Measurements from ENCODE around the gene C9orf50.

C9orf50 gene

GRCh38 chr9:129604766-129605163, 16.1 kb downstream of the C9orf50 start:
- no peak overlapping the region for H3K27ac ChIP-seq (ENCODE audit: extremely low read depth, low read depth, low read length)
- ChIA-PET POLR2A (interaction anchor here (1.0 kb wide), 1 partner anchor 9 kb away, joined by 3 read pairs; no protein-coding TSS in a partner anchor), CTCF (interaction anchor here (0.6 to 1.5 kb wide), 3 partner anchors 20 to 1845 kb away, joined by 3 to 5 read pairs (median 4); no protein-coding TSS in a partner anchor)
- H3K4me3 ChIP-seq (ENCODE audit: low read depth, low read length): no peak overlapping the region
- H3K9me3 ChIP-seq (ENCODE audit: control insufficient read depth, insufficient read depth, low read depth, low read length): no peaks in the 10 kb centered on the region
- TF ChIP-seq, protein P1, sequence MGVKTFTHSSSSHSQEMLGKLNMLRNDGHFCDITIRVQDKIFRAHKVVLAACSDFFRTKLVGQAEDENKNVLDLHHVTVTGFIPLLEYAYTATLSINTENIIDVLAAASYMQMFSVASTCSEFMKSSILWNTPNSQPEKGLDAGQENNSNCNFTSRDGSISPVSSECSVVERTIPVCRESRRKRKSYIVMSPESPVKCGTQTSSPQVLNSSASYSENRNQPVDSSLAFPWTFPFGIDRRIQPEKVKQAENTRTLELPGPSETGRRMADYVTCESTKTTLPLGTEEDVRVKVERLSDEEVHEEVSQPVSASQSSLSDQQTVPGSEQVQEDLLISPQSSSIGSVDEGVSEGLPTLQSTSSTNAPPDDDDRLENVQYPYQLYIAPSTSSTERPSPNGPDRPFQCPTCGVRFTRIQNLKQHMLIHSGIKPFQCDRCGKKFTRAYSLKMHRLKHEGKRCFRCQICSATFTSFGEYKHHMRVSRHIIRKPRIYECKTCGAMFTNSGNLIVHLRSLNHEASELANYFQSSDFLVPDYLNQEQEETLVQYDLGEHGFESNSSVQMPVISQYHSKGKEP (tag by site-specific recombination; IDR thresholded peaks at IDR 0.05): no peak
- peak; percentile 45 for TF ChIP-seq SP2 (tag by site-specific recombination; IDR thresholded peaks at IDR 0.05)
- no peaks in the 10 kb centered on the region; the same call in 1 of the 2 replicates for H3K4me1 ChIP-seq (ENCODE audit: control insufficient read depth, insufficient read depth, low read length)
- no peaks in the 10 kb centered on the region for H3K36me3 ChIP-seq (ENCODE audit: control insufficient read depth in 2 of 2, insufficient read depth in 1 of 2, low read length in 2 of 2)

DNA sequence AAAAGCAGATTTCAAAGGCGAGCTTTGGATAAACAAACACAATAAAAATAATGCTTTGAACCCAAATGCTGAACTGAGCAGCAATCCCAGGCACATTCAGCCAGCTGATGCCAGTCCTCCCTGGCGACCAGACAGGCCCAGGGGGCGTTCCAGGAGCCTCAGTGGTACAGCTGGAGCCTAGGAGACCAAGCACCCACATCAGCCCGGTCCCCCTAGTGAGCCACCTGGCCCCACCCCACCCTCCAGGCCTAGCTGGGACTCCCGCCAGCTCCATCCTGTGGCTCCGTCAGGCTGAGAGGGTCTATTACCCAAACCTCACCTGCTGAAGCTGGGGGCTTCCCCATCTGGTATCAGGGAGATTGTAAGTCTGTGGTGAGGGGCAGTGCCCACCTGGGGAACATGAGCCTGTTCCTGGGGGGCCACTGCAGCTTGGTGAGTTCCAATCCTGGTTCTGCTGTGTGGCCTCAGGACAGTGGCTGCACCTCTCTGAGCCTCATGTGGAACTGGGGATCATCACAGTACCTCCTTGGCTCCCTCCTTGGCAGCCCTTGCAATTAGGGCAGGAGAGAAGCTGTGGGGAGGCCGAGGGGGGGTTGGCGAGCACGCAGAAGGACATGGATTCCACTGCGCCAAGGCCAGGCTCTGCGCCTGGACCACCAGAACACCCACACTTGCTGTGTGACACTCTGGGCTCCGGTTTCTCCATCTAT, 16.7 kb downstream of the C9orf50 start:
- TF ChIP-seq, protein P2, sequence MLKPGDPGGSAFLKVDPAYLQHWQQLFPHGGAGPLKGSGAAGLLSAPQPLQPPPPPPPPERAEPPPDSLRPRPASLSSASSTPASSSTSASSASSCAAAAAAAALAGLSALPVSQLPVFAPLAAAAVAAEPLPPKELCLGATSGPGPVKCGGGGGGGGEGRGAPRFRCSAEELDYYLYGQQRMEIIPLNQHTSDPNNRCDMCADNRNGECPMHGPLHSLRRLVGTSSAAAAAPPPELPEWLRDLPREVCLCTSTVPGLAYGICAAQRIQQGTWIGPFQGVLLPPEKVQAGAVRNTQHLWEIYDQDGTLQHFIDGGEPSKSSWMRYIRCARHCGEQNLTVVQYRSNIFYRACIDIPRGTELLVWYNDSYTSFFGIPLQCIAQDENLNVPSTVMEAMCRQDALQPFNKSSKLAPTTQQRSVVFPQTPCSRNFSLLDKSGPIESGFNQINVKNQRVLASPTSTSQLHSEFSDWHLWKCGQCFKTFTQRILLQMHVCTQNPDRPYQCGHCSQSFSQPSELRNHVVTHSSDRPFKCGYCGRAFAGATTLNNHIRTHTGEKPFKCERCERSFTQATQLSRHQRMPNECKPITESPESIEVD (tag by site-specific recombination; IDR thresholded peaks at IDR 0.05): no peak
- TF ChIP-seq ZNF223 (tag by site-specific recombination; IDR thresholded peaks at IDR 0.05): peak; percentile 54; the same call in 1 of the 2 replicates
- TF ChIP-seq ZNF768 (tag by site-specific recombination; IDR thresholded peaks at IDR 0.05): peak; percentile 96
- no peak for TF ChIP-seq ZNF423 (tag by site-specific recombination; IDR thresholded peaks at IDR 0.05)
- TF ChIP-seq ZNF626 (tag by site-specific recombination; IDR thresholded peaks at IDR 0.05): no peak
- Histone ChIP-seq H3K4me1 (ENCODE audit: control insufficient read depth, insufficient read depth, low read length) (no peaks in the 10 kb centered on the region), H3K27ac (ENCODE audit: extremely low read depth, low read depth, low read length) (no peak overlapping the region), H3K4me3 (ENCODE audit: low read depth, low read length) (no peak overlapping the region), H3K36me3 (ENCODE audit: control insufficient read depth in 2 of 2, insufficient read depth in 1 of 2, low read length in 2 of 2) (no peaks in the 10 kb centered on the region), H3K9me3 (ENCODE audit: control insufficient read depth, insufficient read depth, low read depth, low read length) (no peaks in the 10 kb centered on the region)
- ChIA-PET POLR2A (no interaction called here), CTCF (interaction anchor here (0.5 to 1.5 kb wide), 6 partner anchors 20 to 466 kb away, joined by 3 to 5 read pairs (median 4); no protein-coding TSS in a partner anchor)

DNA sequence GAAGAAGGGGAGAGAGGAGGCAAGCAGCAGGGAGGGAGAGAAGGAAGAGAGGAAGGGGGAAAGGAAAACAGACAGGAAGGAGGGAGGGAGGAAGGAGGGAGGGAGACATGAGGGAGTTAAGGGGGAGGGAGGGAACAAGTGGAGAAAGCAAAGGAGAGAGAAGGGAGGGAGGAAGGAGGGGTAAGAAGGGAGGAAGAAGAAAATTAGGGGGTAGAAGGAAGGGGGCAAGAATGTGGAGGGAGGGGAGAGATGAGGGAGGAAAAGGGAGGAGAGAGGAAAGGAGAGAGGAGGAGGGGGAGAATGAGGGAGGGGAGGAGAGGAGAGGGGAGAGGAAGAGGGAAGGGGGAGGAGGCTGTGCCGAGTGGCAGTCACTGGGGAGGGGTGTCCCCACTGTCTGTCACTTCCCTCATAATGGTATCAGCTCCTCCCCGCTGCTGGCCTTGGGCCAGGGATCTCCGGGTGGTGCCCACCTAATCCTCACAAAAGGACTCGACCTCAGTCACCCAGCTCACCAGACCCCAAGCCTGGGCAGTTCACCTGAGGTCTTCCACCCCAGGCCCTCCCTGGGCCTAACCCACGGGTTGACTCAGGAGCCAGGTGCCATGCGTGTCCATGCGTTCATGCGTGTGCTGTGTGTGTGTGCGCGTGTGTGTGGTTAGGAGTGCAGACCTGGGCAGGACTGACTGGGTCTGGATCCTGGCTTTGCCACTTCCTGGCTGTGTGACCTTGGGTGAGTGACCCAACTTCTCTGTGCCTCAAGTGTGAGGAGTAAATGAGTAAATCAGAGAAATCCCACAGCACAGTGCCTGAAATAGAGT, 18.1 kb downstream of the C9orf50 start:
- no peaks in the 10 kb centered on the region for H3K4me1 ChIP-seq (ENCODE audit: control insufficient read depth, insufficient read depth, low read length)
- no peaks in the 10 kb centered on the region for H3K36me3 ChIP-seq (ENCODE audit: control insufficient read depth in 2 of 2, insufficient read depth in 1 of 2, low read length in 2 of 2)
- no peaks in the 10 kb centered on the region for H3K9me3 ChIP-seq (ENCODE audit: control insufficient read depth, insufficient read depth, low read depth, low read length)
- no peak overlapping the region for H3K27ac ChIP-seq (ENCODE audit: extremely low read depth, low read depth, low read length)
- ChIA-PET CTCF (interaction anchor here (0.6 to 1.2 kb wide), 6 partner anchors 7 to 235 kb away, joined by 3 to 5 read pairs (median 4); no protein-coding TSS in a partner anchor), POLR2A (interaction anchor here (0.7 kb wide), 2 partner anchors 105 to 830 kb away, joined by 4 read pairs; no protein-coding TSS in a partner anchor)
- H3K4me3 ChIP-seq (ENCODE audit: low read depth, low read length): no peak overlapping the region
- TF ChIP-seq ZFP41 (tag by site-specific recombination; IDR thresholded peaks at IDR 0.05; ENCODE audit: borderline replicate concordance): no peak
- no peak for TF ChIP-seq ZNF664 (tag by site-specific recombination; IDR thresholded peaks at IDR 0.05)
- no peak for TF ChIP-seq ZNF324 (tag by site-specific recombination; IDR thresholded peaks at IDR 0.05)
- TF ChIP-seq SALL2 (tag by site-specific recombination; IDR thresholded peaks at IDR 0.05; ENCODE audit: borderline replicate concordance): no peak
- TF ChIP-seq ZNF621 (tag by site-specific recombination; IDR thresholded peaks at IDR 0.05): no peak
- no peak for TF ChIP-seq SCRT1 (tag by site-specific recombination; IDR thresholded peaks at IDR 0.05; ENCODE audit: borderline replicate concordance)
- TF ChIP-seq ZNF366 (tag by site-specific recombination; conservative IDR thresholded peaks at IDR 0.05): peak; percentile 94
- TF ChIP-seq ZNF248 (tag by site-specific recombination; IDR thresholded peaks at IDR 0.05): no peak
- TF ChIP-seq ZNF660 (tag by site-specific recombination; IDR thresholded peaks at IDR 0.05): no peak
- 0 out of 2 replicates have a peak, but pooled peaks have one; percentile 20 for TF ChIP-seq SP7 (tag by site-specific recombination; IDR thresholded peaks at IDR 0.05)
- no peak for TF ChIP-seq ZBTB21 (tag by site-specific recombination; IDR thresholded peaks at IDR 0.05)
- peak; percentile 41; the same call in 1 of the 2 replicates for TF ChIP-seq EGR2 (tag by site-specific recombination; IDR thresholded peaks at IDR 0.05; ENCODE audit: low read depth)
- TF ChIP-seq ZNF169 (tag by site-specific recombination; IDR thresholded peaks at IDR 0.05): no peak
- TF ChIP-seq ZNF23 (tag by site-specific recombination; IDR thresholded peaks at IDR 0.05; ENCODE audit: borderline replicate concordance): no peak
- peak; percentile 12; the same call in 1 of the 2 replicates for TF ChIP-seq ZIC2 (tag by site-specific recombination; IDR thresholded peaks at IDR 0.05)
- no peak for TF ChIP-seq GFI1B (tag by site-specific recombination; IDR thresholded peaks at IDR 0.05)
- TF ChIP-seq ZNF658 (tag by site-specific recombination; IDR thresholded peaks at IDR 0.05): 0 out of 2 replicates have a peak, but pooled peaks have one; percentile 53
- peak; percentile 86 for TF ChIP-seq ZNF341 (tag by site-specific recombination; IDR thresholded peaks at IDR 0.05; ENCODE audit: low read depth)
- TF ChIP-seq ZNF423 (tag by site-specific recombination; IDR thresholded peaks at IDR 0.05): no peak
- peak; percentile 23; the same call in 1 of the 2 replicates for TF ChIP-seq SP3 (tag by site-specific recombination; IDR thresholded peaks at IDR 0.05)
- TF ChIP-seq PRDM1 (tag by site-specific recombination; IDR thresholded peaks at IDR 0.05): peak; percentile 93
- TF ChIP-seq GLI2 (tag by site-specific recombination; IDR thresholded peaks at IDR 0.05; ENCODE audit: borderline replicate concordance, low read depth): no peak
